Gastroesophageal sphincter (tissue), 3 donors: ENCODE results near the gene SCCPDH.

Experiments used
- CTCF ChIP-seq, 4 experiments: fragments of 200-600 bp in 2 of 4; fragments of 450-650 bp in 2 of 4; sonication (generic) in 1 of 4; IDR thresholded peaks; one replicate each; pipeline ENCODE4 v1.5.1; 2017 to 2019; ENCODE audit warnings: antibody characterized with exemption in 4 of 4, mild to moderate bottlenecking in 2 of 4, moderate library complexity in 2 of 4
- EP300 ChIP-seq: sonication (generic); formaldehyde crosslinking; IDR thresholded peaks from one replicate; pipeline ENCODE4 v1.6.1; 2017; ENCODE audit warnings: antibody characterized with exemption, mild to moderate bottlenecking
- POLR2A ChIP-seq, 2 donors: fragments of 450-650 bp; IDR thresholded peaks; one replicate each; pipeline ENCODE4 v1.6.1; 2017; ENCODE audit warnings: antibody characterized with exemption in 2 of 2, mild to moderate bottlenecking in 2 of 2, moderate library complexity in 1 of 2
- POLR2AphosphoS5 ChIP-seq: sonication (generic); formaldehyde crosslinking; IDR thresholded peaks from one replicate; pipeline ENCODE4 v1.6.1; 2017; ENCODE audit warnings: antibody characterized with exemption

- TF ChIP-seq CTCF (IDR thresholded peaks at IDR 0.05) (no peak), POLR2AphosphoS5 (no peak), EP300 (no peak), POLR2A (IDR thresholded peaks at IDR 0.05) (no peak)
Measured at GRCh38 chr1:246750752-246751151, 26.5 kb downstream of the SCCPDH start.
